Measurements from ENCODE around the gene PTPRD. TPM values are rescaled to one million over a fixed set of nuclear protein-coding genes. Genes with fewer than 3 reads are reported as not detected.

The PTPRD gene
- total RNA-seq, 3 donors from 2014 or later (not counting 1 experiment from before 2014, with no cell fraction given), result 0.05 to 0.68 TPM; not detected in 1

DNA sequence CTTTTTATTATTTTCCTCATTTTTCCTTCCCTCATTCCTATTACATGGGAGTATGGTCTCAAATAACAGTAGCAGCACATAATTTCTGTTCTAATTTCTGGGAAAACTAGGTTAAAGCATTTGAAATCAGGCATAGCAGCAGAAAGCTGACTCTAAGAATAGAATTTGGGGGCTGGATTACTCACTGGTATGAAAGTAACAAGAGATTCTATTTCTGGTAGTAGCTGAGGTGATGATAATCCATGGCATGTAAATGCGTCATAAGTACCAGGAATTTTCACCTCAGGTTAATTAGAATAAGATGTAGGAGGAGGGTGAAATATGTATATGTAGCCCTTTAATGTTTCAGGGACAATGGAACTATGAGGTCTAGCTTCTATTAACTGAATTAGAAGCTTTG is 662.0 kb downstream of the PTPRD start:
- no peaks in the 10 kb centered on the region for H3K4me1 Mint-ChIP-seq
- Histone ChIP-seq H3K36me3 (ENCODE audit: control insufficient read depth, insufficient read depth, low read length) (no peaks in the 10 kb centered on the region), H3K27me3 (ENCODE audit: control insufficient read depth, insufficient read depth, low read length) (no peaks in the 10 kb centered on the region), H3K9me3 (ENCODE audit: control insufficient read depth, insufficient read depth, low read length) (no peaks in the 10 kb centered on the region), H3K4me1 (ENCODE audit: control insufficient read depth, insufficient read depth, low read length) (no peaks in the 10 kb centered on the region), H3K27ac (ENCODE audit: low read length) (no peak overlapping the region), H3K4me3 (ENCODE audit: low read length) (no peak overlapping the region)
- H3K9me3 Mint-ChIP-seq, result peaks cover 2 to 8% of the 10 kb centered on the region in 2 donors
- TF ChIP-seq, protein P1, sequence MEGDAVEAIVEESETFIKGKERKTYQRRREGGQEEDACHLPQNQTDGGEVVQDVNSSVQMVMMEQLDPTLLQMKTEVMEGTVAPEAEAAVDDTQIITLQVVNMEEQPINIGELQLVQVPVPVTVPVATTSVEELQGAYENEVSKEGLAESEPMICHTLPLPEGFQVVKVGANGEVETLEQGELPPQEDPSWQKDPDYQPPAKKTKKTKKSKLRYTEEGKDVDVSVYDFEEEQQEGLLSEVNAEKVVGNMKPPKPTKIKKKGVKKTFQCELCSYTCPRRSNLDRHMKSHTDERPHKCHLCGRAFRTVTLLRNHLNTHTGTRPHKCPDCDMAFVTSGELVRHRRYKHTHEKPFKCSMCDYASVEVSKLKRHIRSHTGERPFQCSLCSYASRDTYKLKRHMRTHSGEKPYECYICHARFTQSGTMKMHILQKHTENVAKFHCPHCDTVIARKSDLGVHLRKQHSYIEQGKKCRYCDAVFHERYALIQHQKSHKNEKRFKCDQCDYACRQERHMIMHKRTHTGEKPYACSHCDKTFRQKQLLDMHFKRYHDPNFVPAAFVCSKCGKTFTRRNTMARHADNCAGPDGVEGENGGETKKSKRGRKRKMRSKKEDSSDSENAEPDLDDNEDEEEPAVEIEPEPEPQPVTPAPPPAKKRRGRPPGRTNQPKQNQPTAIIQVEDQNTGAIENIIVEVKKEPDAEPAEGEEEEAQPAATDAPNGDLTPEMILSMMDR (IDR thresholded peaks at IDR 0.05), result no peak
- DNase-seq (no peak), ATAC-seq (no peak)
- H3K4me3 Mint-ChIP-seq, result no peak overlapping the region
- H3K27me3 Mint-ChIP-seq (ENCODE audit: low read depth in 2 of 2), result no peaks in the 10 kb centered on the region
- WGBS (ENCODE audit: insufficient coverage), result 93% methylated on average over 1 of the region's 1 CpG
- no peak overlapping the region for H3K27ac Mint-ChIP-seq
- intact Hi-C loops (cut with micrococcal nuclease), result no loop called here
- H3K36me3 Mint-ChIP-seq, result no peaks in the 10 kb centered on the region

GRCh38 chr9:9949978-9950377 is 662.8 kb downstream of the PTPRD start:
- H3K27me3 Mint-ChIP-seq (ENCODE audit: low read depth in 2 of 2), result no peaks in the 10 kb centered on the region
- ATAC-seq (no peak), DNase-seq (no peak)
- TF ChIP-seq, protein P1 (IDR thresholded peaks at IDR 0.05), result no peak
- H3K27ac Mint-ChIP-seq, result no peak overlapping the region
- H3K9me3 Mint-ChIP-seq, result peaks cover 2 to 8% of the 10 kb centered on the region in 2 donors
- Histone ChIP-seq H3K36me3 (ENCODE audit: control insufficient read depth, insufficient read depth, low read length) (no peaks in the 10 kb centered on the region), H3K4me3 (ENCODE audit: low read length) (no peak overlapping the region), H3K27ac (ENCODE audit: low read length) (no peak overlapping the region), H3K9me3 (ENCODE audit: control insufficient read depth, insufficient read depth, low read length) (no peaks in the 10 kb centered on the region), H3K27me3 (ENCODE audit: control insufficient read depth, insufficient read depth, low read length) (no peaks in the 10 kb centered on the region), H3K4me1 (ENCODE audit: control insufficient read depth, insufficient read depth, low read length) (no peaks in the 10 kb centered on the region)
- WGBS (ENCODE audit: insufficient coverage), result 60% methylated on average over 3 of the region's 4 CpGs
- intact Hi-C loops (cut with micrococcal nuclease), result no loop called here
- no peaks in the 10 kb centered on the region for H3K36me3 Mint-ChIP-seq
- no peaks in the 10 kb centered on the region for H3K4me1 Mint-ChIP-seq
- no peak overlapping the region for H3K4me3 Mint-ChIP-seq

DNA sequence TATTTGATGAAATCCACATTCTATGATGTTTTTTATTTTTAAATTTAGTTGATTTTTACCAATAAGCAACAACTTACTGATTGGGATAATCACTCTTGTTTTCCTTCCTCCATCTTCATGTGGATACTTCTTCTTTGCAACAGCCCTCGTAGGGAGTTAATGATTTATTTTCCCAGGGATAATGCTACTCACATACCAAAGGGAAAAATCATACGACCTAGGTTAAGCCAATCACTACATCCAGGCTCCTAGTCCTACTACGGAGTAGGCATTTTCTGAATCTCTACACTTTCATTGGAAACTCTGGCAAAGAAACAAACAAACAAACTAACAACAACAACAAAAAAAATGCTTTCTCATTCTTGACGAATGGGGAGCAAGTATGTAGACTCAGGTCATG is 663.4 kb downstream of the PTPRD start:
- TF ChIP-seq, protein P1 (IDR thresholded peaks at IDR 0.05), result no peak
- no peaks in the 10 kb centered on the region for H3K27me3 Mint-ChIP-seq (ENCODE audit: low read depth in 2 of 2)
- no peaks in the 10 kb centered on the region for H3K27me3 ChIP-seq (ENCODE audit: control insufficient read depth, insufficient read depth, low read length)
- intact Hi-C loops (cut with micrococcal nuclease), result no loop called here
- H3K27ac ChIP-seq (ENCODE audit: low read length), result no peak overlapping the region
- no peak overlapping the region for H3K27ac Mint-ChIP-seq
- no peak overlapping the region for H3K4me3 ChIP-seq (ENCODE audit: low read length)
- H3K9me3 ChIP-seq (ENCODE audit: control insufficient read depth, insufficient read depth, low read length), result no peaks in the 10 kb centered on the region
- H3K36me3 Mint-ChIP-seq, result no peaks in the 10 kb centered on the region
- ATAC-seq (no peak), DNase-seq (no peak)
- H3K4me3 Mint-ChIP-seq, result no peak overlapping the region
- 81% methylated on average over 4 of the region's 4 CpGs for WGBS (ENCODE audit: insufficient coverage)
- no peaks in the 10 kb centered on the region for H3K4me1 ChIP-seq (ENCODE audit: control insufficient read depth, insufficient read depth, low read length)
- H3K9me3 Mint-ChIP-seq, result peaks cover 2 to 8% of the 10 kb centered on the region in 2 donors
- H3K4me1 Mint-ChIP-seq, result no peaks in the 10 kb centered on the region
- H3K36me3 ChIP-seq (ENCODE audit: control insufficient read depth, insufficient read depth, low read length), result no peaks in the 10 kb centered on the region

GRCh38 chr9:9945966-9946365 is 666.8 kb downstream of the PTPRD start:
- DNase-seq, result no peak
- H3K36me3 ChIP-seq (ENCODE audit: control insufficient read depth, insufficient read depth, low read length), result no peaks in the 10 kb centered on the region
- no peaks in the 10 kb centered on the region for H3K27me3 Mint-ChIP-seq (ENCODE audit: low read depth in 2 of 2)
- intact Hi-C loops (cut with micrococcal nuclease), result no loop called here
- TF ChIP-seq, protein P1 (IDR thresholded peaks at IDR 0.05), result no peak
- no peaks in the 10 kb centered on the region for H3K27me3 ChIP-seq (ENCODE audit: control insufficient read depth, insufficient read depth, low read length)
- ATAC-seq, result no peak
- no peaks in the 10 kb centered on the region for H3K4me1 ChIP-seq (ENCODE audit: control insufficient read depth, insufficient read depth, low read length)
- H3K9me3 ChIP-seq (ENCODE audit: control insufficient read depth, insufficient read depth, low read length), result no peaks in the 10 kb centered on the region
- no peaks in the 10 kb centered on the region for H3K36me3 Mint-ChIP-seq
- H3K27ac Mint-ChIP-seq, result no peak overlapping the region
- H3K4me1 Mint-ChIP-seq, result no peaks in the 10 kb centered on the region
- peaks cover 0 to 2% of the 10 kb centered on the region in 2 donors for H3K9me3 Mint-ChIP-seq
- no peak overlapping the region for H3K4me3 ChIP-seq (ENCODE audit: low read length)
- H3K4me3 Mint-ChIP-seq, result no peak overlapping the region
- H3K27ac ChIP-seq (ENCODE audit: low read length), result no peak overlapping the region
